ENCODE measurements around the gene KDM2A.

The KDM2A gene

DNA sequence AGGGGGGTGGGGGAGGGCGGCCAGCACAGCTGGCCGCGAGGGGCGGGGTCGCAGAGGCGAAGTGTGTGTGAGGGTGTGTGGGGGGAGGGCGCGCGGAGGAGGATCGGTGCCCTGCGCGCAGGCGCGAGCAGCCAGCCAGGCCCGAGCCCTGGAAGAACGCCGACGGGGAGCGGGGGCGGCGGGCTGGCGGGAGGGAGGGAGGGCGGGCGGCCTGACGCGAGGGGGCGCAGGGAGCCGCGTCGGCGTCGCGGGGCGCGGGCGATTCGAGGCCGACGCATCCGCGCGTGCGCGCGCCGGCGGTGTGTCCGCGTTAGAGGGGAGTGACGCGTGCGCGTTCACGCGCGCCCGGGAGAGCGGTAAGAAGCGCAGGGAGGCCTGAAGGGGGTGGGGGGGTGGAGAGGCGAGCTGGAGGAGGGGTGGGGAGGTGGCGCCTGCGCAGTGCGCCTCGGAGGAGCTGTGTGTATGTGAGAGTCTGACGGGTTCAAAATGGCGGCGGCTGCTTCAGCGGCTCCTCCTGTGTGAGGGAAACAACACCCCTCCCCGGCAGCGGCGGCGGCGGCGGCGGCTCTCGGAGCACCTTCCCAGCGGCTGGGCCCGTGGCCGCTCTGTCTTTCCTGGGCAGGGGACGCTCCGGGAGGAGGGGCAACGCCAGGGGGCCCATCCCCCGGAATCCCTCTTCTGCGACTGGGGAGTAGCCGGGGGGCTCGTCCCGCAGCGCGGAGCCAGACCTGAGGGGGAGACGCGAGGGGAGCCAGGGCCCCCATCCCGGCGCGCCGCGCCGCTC, at the start of gene KDM2A:
Gene KDM2A, plus strand, starts transcription at position 463 of the 784 bp plus-strand sequence. CDS start 2,054 bp downstream, outside the sequence.
- peak within 1 kb of the TSS; percentile 93 for H3K4me3 ChIP-seq (ENCODE audit: low read depth, low read length)
- TF ChIP-seq, protein P1, sequence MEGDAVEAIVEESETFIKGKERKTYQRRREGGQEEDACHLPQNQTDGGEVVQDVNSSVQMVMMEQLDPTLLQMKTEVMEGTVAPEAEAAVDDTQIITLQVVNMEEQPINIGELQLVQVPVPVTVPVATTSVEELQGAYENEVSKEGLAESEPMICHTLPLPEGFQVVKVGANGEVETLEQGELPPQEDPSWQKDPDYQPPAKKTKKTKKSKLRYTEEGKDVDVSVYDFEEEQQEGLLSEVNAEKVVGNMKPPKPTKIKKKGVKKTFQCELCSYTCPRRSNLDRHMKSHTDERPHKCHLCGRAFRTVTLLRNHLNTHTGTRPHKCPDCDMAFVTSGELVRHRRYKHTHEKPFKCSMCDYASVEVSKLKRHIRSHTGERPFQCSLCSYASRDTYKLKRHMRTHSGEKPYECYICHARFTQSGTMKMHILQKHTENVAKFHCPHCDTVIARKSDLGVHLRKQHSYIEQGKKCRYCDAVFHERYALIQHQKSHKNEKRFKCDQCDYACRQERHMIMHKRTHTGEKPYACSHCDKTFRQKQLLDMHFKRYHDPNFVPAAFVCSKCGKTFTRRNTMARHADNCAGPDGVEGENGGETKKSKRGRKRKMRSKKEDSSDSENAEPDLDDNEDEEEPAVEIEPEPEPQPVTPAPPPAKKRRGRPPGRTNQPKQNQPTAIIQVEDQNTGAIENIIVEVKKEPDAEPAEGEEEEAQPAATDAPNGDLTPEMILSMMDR (conservative IDR thresholded peaks at IDR 0.05; ENCODE audit: low read depth, low read length): no peak
- peak; percentile 99 for DNase-seq (ENCODE audit: low read depth)

DNA sequence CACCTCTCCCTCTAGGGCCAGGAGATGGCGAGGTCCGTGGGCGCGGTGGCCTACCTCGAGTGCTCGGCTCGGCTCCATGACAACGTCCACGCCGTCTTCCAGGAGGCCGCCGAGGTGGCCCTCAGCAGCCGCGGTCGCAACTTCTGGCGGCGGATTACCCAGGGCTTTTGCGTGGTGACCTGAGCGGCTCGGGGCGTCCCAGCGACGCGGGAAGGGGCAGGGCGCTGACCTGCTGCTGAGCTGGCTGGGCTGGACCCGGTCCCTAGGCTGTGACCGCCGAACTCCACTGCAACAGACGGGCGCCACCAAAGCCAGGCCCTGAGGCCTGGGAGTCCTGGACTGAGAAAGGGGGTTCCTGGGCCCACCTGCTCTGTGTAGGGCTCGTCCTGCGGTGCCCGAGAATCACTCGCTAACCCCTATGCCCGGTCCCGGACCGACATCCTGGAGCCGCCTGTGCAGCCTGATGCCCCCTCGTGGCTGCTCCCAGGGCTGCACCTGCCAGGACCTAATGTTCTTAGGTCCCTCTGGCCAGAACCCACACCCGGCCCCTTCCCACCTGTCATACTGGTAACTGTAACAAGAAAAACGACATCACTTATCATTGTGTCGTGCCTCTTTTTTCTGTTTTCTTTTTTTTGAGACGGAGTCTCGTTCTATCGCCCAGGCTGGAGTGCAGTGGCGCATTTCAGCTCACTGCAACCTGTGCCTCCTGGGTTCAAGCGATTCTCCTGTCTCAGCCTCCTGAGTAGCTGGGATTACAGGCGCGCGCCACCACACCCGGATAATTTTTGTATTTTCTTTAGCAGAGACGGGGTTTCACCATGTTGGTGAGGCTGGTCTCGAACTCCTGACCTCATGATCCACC, 47.4 kb upstream of the KDM2A start:
- TF ChIP-seq, protein P1 (conservative IDR thresholded peaks at IDR 0.05; ENCODE audit: low read depth, low read length): peak; percentile 89
- H3K4me3 ChIP-seq (ENCODE audit: low read depth, low read length): no peak overlapping the region
- peak; percentile 74 for DNase-seq (ENCODE audit: low read depth)

DNA sequence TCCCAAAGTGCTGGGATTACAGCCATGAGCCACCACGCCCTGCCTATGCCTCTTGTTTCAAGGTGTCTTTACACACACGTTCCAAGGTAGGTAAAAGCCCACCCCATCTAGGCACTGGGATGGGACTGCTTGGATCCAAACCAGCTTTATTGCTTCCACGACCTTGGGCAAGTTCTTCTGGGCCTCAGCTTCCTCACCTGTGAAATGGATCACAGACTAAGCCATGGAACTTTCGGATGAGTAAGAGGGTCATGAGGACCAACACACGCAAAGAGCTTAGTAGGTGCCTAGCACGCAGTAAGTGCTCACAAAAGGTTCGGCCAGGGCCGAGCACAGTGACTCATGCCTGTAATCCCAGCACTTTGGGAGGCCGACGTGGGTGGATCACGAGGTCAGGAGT, 46.8 kb upstream of the KDM2A start:
- DNase-seq (ENCODE audit: low read depth): no peak
- TF ChIP-seq, protein P1 (conservative IDR thresholded peaks at IDR 0.05; ENCODE audit: low read depth, low read length): no peak
- H3K4me3 ChIP-seq (ENCODE audit: low read depth, low read length): no peak overlapping the region

DNA sequence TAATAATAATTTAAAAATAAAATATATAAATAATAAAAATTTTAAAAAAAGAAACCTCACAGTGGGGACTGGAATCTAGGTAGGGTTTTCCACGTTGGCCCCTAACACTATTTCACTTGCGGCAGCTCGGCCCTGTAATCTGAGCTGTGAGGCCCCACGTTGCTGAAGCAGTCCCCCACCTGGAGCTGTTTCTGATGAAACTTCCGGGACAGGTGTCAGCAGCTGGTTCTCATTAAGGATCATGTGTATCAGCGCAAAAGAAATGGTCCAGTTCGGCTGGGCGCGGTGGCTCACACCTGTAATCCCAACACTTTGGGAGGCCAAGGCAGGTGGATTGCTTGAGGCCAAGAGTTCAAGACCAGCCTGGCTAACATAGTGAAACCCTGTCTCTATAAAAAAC, 45.2 kb upstream of the KDM2A start:
- DNase-seq (ENCODE audit: low read depth): no peak
- no peak overlapping the region for H3K4me3 ChIP-seq (ENCODE audit: low read depth, low read length)
- TF ChIP-seq, protein P1 (conservative IDR thresholded peaks at IDR 0.05; ENCODE audit: low read depth, low read length): no peak

DNA sequence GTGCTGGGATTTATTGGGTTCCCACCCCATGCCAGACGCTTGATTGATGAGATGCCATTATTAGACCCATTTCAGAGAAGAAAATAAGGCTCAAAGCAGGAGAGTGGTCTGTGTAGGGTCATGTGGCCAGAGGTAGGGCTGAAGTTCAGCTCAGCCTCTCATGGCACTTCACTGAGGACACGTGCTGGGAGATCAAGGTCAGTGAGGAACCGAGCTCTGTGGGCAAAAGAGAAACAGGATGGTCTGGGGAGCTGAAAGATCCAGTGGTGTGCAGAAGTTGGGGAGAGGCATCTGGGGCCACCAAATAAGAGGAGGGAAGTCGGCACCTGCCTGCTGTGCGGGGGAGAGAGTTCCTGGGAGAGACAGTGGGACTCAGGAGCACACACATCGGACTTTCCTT, 42.9 kb upstream of the KDM2A start:
- TF ChIP-seq, protein P1 (conservative IDR thresholded peaks at IDR 0.05; ENCODE audit: low read depth, low read length): no peak
- no peak for DNase-seq (ENCODE audit: low read depth)

DNA sequence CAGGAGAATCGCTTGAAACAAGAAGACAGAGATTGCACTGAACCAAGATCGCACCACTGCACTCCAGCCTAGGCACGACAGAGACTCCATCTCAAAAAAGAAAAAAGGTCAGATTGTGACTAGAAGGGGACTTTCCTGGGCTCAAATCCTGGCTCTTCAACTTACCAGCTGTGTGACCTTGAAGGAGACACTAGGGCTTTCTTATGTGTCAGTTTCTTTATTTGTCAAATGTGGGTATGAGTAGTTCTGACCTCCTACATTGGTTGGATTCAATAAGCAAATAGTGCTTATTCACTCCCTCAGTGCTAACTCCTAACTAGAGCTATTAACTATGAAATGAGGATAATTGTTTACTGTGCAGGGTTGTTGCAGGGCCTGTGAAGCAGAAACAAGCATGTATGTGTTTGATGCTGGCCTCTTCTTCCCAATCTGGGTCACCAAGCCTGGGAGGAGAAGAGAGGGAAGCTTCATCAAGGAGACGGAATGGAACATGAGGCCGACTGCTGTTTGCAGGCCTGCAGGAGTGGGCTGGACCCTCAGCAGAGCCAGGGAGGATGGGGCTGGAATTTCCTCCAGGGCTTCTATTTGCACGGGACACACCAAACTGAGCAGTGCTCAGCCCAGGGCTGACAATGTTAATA, 39.9 kb upstream of the KDM2A start:
- no peak overlapping the region for H3K4me3 ChIP-seq (ENCODE audit: low read depth, low read length)
- no peak for DNase-seq (ENCODE audit: low read depth)
- TF ChIP-seq, protein P1 (conservative IDR thresholded peaks at IDR 0.05; ENCODE audit: low read depth, low read length): no peak

More for the DNA sequence above, 42.9 kb upstream of the KDM2A start:
- H3K4me3 ChIP-seq (ENCODE audit: low read depth, low read length): no peak overlapping the region

Data from choroid plexus epithelial cell (primary cell).